ENCODE data around the gene TNPO2.

DNA sequence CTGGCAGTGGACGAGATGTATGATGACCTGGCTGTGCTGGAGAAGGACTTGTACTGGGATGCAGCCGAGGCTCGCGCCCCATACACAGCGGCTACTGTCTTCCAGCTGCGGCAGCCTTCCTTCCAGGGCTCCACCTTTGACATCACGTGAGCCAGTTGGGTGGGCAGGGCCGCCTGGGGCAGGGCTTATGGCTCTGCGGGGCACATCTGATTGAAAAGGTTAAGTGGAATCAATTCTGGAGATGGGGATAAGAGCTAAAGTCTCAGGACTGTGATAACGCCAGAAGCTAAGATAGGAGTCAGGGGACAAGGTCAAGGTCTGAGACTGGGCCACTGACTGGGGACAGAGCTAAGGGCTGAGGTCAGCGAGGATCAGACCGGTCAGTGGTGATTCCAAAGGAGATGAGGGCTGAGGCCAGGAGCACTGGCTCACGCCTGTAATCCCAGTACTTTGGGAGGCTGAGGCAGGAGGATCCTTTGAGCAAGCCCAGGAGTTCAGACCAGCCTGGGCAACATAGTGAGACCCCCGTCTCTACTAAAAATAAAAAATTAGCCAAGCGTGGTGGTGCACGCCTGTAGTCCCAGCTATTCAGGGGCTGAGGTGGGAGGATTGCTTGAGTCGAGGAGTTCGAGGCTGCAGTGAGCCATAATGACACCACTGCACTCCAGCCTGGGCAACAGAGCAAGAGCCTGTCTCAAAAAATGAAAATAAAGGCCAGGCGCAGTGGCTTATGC, 32.6 kb upstream of the TNPO2 start:
- TF ChIP-seq, protein P1, sequence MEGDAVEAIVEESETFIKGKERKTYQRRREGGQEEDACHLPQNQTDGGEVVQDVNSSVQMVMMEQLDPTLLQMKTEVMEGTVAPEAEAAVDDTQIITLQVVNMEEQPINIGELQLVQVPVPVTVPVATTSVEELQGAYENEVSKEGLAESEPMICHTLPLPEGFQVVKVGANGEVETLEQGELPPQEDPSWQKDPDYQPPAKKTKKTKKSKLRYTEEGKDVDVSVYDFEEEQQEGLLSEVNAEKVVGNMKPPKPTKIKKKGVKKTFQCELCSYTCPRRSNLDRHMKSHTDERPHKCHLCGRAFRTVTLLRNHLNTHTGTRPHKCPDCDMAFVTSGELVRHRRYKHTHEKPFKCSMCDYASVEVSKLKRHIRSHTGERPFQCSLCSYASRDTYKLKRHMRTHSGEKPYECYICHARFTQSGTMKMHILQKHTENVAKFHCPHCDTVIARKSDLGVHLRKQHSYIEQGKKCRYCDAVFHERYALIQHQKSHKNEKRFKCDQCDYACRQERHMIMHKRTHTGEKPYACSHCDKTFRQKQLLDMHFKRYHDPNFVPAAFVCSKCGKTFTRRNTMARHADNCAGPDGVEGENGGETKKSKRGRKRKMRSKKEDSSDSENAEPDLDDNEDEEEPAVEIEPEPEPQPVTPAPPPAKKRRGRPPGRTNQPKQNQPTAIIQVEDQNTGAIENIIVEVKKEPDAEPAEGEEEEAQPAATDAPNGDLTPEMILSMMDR (conservative IDR thresholded peaks at IDR 0.05; ENCODE audit: low read depth in 2 of 2): no peak
- no peak for TF ChIP-seq EZH2 (IDR thresholded peaks at IDR 0.05; ENCODE audit: low read depth, unreplicated experiment)
- no peak for TF ChIP-seq EZH2phosphoT487 (IDR thresholded peaks at IDR 0.05; ENCODE audit: unreplicated experiment)
- TF ChIP-seq POLR2AphosphoS5 (IDR thresholded peaks at IDR 0.05; ENCODE audit: low read depth): no peak
- no peak for TF ChIP-seq JUNB (IDR thresholded peaks at IDR 0.05; ENCODE audit: unreplicated experiment)
- no peak for TF ChIP-seq ZNF331 (CRISPR knock-in tag; IDR thresholded peaks at IDR 0.05; ENCODE audit: low read depth)
- TF ChIP-seq, protein P2, sequence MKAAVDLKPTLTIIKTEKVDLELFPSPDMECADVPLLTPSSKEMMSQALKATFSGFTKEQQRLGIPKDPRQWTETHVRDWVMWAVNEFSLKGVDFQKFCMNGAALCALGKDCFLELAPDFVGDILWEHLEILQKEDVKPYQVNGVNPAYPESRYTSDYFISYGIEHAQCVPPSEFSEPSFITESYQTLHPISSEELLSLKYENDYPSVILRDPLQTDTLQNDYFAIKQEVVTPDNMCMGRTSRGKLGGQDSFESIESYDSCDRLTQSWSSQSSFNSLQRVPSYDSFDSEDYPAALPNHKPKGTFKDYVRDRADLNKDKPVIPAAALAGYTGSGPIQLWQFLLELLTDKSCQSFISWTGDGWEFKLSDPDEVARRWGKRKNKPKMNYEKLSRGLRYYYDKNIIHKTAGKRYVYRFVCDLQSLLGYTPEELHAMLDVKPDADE (IDR thresholded peaks at IDR 0.05): no peak
- TF ChIP-seq NANOG (IDR thresholded peaks at IDR 0.05; ENCODE audit: borderline replicate concordance): no peak

All from GM23338 (cell line).